GM21423 (cell line): Measurements from ENCODE around the gene RPS19BP1.

ENCODE experiments used
- ATAC-seq: cut with Tn5 transposase; IDR thresholded peaks from one replicate; pipeline ENCODE4 v1.9.1; 2021; ENCODE audit warnings: mild to moderate bottlenecking, moderate library complexity; ENCODE audit not compliant: unreplicated experiment

The RPS19BP1 gene

DNA sequence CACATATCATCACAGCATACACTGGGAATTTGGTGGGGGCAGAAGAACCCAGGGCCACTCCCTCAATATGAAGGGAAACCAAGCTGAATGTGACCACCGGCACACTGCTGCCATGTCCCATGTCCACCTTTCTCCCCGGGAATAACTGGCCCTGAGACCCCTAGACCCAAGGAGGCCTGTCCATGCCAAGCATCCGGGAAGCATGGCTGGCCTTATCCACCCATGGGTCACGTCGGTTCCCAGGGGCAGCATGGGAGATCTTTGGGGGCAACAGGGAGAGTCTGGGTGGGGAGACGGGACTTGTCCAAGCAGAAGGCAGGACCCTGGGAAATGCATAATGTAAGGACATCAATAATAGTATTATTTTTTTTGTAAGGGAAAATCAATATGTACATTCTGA is 40.9 kb downstream of the RPS19BP1 start:
- no peak for ATAC-seq

DNA sequence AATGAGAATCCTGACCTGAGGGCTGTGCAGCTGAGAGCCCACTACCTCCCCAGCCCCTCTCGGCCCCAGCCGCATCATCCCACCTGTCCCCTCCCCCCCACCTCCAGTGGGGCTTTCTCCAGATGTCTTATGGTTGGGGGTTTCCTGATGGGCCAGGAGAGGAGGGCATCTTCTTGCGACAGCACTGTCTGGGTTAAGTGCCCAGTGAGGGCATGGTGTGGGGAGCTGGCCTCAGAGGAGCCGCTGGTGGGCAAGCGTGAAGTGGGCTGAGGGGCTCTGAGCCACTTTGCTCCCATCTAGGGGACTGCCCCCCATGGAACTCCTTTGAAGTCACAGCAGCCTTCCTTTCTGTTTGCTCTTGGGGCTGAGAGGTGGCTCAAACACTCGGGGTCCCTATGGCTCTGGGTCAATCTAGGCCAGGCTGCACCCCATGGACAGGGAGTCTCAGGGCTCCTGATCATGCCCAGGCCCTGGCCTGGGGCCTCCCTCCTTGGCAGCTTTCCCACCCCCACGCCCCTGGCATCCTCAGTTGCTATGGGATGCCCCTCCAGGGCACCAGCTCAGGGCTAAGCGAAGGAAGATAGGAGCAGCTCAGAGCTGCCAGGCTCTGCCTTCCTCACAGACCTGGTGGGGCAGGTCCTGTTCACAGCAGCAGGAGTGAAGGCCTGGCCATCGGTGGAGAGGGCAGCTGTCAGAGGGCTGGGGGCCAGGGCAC is 41.4 kb downstream of the RPS19BP1 start:
- no peak for ATAC-seq

DNA sequence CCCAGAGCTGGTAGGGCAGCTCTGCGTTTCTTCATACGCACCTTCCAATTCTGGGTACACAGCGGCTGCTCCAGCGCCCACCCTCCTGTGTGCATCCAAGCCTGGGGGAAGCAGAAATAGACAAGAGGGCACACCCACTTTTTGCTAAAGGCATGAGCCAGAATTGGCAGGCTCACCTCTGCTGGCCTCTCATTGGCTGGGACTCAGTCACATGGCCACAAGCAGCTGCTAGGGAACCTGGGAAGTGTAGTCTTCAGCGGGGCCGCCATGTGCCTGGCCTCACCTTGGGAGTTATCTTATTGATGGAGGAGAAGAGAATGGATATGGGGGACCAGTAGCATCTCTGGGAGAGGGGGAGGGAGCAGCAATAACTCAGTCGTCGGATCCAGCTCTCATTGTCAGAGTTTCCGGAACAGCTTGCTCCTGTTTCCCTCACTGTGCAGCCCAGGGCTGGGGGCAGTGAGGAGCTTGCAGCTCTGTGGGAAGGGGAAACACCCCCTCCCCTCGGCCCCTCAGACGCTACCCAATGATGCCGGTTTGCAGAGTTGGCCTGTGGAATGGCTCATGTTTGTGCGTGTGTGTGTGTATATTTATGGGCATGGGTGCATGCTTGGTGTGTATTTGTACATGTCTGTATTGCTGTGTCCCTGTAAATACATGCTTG is 42.3 kb downstream of the RPS19BP1 start:
- ATAC-seq: no peak

DNA sequence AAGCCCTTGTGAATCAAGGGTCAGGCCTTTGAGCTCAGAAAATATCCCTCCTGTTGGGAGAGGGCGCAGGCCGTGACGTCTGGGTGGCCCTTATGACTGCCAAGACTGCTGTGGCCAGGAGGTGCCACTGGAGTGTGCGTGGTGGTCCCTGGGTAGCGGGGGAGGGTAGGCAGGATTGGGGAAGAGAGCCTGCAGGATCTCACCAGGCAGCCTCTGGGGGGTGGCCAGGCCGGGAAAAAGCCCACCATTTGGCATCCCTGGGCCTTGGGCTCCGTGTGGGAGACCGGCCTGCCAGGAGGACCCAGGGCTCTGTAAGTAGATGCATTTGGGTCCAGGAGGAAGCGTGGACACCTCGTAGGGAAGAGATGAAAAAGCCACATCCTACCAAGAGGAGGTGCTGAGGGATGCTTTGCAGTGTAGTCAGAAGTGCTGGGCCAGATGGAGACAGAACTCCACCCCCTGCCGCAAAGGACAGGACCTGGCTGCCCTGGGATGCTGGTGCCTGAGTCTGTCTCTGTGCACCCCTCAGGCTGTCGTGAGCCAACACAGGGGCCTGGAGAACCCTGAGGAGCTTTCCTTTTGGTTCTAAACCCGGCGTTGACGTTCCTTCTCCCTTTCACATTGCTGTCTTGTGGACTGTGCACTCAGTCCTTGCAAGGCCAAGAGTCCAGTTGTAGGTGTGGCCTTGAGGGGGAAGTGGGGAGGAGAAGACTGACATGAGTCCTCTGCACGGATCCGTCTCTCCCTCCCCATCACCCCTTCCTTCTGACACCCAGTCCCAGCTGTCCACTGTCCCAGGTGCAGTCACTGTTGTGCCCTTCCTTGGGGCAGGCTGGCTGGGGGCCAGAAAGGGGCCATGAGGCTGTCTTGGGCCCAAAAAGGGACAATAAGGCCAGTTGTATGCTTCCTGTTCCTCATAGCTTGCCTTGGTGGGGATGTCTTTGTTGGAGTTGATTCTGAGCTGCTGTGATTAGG is 43.2 kb downstream of the RPS19BP1 start:
- ATAC-seq: no peak

DNA sequence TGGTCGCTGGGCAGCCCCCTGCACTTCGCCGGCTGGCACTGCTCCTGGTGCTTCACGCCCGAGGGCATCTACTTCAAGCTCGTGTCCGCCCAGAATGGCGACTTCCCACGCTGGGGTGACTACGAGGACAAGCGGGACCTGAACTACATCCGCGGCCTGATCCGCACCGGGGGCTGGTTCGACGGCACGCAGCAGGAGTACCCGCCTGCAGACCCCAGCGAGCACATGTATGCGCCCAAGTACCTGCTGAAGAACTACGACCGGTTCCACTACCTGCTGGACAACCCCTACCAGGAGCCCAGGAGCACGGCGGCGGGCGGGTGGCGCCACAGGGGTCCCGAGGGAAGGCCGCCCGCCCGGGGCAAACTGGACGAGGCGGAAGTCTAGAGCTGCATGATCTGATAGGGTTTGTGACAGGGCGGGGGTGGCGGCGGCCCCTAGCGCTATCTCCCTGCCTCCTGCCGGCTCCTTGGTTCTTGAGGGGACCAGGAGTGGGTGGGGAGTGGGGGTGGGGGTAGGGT is 43.9 kb downstream of the RPS19BP1 start:
- ATAC-seq: no peak

DNA sequence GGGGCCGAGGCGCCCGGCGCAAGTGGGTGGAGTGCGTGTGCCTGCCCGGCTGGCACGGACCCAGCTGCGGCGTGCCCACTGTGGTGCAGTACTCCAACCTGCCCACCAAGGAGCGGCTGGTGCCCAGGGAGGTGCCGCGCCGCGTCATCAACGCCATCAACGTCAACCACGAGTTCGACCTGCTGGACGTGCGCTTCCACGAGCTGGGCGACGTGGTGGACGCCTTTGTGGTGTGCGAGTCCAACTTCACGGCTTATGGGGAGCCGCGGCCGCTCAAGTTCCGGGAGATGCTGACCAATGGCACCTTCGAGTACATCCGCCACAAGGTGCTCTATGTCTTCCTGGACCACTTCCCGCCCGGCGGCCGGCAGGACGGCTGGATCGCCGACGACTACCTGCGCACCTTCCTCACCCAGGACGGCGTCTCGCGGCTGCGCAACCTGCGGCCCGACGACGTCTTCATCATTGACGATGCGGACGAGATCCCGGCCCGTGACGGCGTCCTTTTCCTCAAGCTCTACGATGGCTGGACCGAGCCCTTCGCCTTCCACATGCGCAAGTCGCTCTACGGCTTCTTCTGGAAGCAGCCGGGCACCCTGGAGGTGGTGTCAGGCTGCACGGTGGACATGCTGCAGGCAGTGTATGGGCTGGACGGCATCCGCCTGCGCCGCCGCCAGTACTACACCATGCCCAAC is 44.6 kb downstream of the RPS19BP1 start:
- no peak for ATAC-seq

DNA sequence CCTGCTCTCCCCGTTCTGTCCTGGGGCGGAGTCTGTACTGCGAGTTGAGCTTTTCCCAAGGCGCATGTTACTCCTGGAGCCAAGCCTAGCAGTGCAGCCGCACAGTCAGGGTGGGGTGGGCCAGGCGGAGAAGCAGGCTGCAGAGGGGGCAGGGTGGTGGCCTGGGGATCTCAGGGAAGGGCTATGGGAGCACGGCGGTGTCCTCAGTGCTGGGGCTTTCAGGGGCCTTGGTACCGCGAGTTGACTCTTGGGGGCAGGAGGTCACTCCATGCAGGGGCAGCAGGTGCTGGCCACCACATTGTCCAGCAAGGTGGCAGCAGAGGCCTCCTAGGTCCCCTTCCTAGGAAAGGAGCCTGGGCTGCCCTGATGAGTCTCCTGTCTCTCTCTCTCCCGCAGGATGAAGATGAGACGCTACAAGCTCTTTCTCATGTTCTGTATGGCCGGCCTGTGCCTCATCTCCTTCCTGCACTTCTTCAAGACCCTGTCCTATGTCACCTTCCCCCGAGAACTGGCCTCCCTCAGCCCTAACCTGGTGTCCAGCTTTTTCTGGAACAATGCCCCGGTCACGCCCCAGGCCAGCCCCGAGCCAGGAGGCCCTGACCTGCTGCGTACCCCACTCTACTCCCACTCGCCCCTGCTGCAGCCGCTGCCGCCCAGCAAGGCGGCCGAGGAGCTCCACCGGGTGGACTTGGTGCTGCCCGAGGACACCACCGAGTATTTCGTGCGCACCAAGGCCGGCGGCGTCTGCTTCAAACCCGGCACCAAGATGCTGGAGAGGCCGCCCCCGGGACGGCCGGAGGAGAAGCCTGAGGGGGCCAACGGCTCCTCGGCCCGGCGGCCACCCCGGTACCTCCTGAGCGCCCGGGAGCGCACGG is 45.4 kb downstream of the RPS19BP1 start:
- no peak for ATAC-seq

DNA sequence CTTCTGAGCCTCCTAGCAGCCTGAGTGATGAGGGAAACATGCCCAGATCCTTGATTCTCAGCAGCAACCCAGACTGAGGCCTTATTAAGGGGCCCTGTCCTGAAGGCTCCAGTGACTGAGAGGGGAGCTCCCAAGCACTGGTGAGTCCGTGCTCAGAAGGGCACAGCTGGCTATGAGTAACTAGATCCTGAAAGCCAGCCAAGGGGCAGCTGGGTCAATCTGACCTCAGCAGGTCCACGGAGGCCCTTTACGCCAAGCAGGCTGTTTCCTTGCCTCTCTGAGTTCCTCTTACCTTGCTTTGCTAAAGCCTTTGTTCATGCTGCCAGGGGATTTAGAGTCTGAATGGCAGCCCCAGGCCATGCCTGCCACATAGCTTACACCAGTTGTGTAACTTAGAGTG is 49.8 kb downstream of the RPS19BP1 start:
- ATAC-seq: no peak

DNA sequence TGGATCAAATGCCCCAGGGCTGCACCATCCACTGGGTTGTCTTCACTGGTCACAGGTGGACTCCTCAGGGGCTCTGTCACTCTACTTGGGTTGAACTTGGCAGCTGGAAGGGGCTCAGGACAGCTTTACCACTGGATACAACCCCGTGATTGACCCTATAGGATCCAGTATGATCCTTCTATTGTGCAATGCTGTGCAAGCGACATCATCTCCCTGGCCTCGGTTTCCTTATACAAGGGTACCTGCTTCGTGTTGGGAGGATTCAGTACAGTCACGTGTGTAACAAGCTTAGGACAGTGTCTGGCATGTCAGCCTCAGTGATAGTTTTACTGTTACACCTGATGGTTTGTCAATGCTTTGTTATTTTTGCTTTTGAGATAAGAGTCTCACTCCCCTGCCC is 51.0 kb downstream of the RPS19BP1 start:
- ATAC-seq: no peak

DNA sequence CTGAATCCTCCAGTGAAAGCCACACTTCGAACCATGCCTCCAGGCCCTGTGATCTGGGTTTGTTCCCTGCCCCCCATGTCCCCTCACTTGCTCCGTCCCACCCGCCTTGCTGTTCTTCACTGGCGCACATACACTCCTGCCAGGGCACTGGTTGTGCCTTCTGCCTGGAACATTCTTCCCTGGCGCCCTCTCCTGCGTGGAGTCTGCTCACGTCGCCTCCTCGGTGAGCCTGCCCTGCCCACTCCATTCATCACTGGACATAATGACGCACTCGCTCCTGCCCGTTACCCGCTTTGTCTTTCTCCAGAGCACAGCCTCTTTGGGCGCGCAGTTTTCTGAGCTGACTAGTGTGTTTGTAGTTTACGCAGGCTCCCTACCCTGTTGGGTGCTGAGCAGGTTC is 51.5 kb downstream of the RPS19BP1 start:
- ATAC-seq: no peak

DNA sequence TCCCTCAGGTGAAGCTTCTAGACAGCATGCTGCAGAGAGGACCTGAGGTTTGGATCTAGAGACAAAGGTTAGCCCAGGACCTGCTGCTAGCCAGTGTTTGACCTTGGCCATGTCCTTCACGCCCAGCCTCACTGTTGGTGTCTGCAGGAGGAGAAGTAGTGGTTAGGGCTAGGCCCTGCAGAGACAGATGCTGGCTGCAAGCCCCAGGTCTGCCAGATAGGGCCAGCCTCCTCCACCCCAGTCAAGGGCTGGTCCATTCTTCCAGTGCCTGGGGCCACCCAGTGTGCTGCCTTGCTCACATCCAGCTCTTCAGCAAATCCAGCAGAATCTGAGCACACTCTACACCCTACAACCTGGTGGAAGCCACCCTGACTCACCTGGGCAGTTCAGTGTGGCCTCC is 52.0 kb downstream of the RPS19BP1 start:
- ATAC-seq: no peak

DNA sequence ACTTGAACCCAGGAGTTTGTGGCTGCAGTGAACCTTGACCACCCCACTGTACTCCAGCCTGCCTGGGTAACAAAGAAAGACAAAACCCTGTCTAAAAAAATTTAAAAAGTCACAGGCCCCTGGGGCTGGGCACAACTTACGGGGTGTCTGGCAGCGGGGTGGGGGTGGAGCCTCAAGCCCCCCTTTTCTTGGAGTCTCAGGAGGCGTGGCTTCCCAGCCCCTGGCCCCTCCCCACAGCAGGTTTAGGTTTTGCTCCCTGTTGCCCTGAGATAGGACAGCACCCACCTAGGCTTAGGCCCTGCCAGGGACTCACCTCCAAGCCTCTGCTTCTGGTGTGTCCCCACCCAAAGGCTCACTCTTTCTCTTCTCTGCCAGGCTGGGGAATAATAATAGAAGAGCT is 53.3 kb downstream of the RPS19BP1 start:
- ATAC-seq: no peak
